ENCODE data around the gene PRPS1.
"Not testable (repeated sequence)": the region's sequence is repeated elsewhere in the genome, so short reads cannot be mapped to it uniquely, and the experiment has no call there.

The PRPS1 gene

GRCh38 chrX:107627838-107628661 is at the start of gene PRPS1:
PRPS1 (plus strand) TSS chrX:107628510; CDS start chrX:107628629, 119 bp downstream.
- H3K27ac ChIP-seq = peak within 1 kb of the TSS in 18 of 21 experiments; percentile 31 to 82 (median 72)
- peak within 1 kb of the TSS; percentile 43 to 73 (median 56) for H3K4me3 ChIP-seq

- Histone ChIP-seq H3K27ac (no peak overlapping the region), H3K4me3 (no peak overlapping the region)
Measured at GRCh38 chrX:107579956-107580355, 48.4 kb upstream of the PRPS1 start.

DNA sequence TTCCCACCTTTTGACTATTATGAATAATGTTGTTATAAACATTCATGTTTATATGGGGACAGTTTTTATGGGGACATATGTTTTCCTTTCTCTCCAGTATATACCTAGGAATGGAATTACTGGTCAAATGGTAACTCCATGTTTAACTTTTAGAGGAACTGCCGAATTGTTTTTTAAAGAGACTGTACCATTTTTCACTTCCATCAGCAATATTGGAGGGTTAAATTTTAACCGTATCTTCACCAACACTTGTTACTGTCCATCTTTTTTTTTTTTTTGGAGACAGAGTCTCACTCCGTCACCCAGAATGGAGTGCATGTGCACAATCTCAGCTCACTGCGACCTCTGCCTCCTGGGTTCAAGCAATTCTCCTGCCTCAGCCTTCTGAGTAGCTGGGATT is 46.4 kb upstream of the PRPS1 start:
- H3K27ac ChIP-seq = no peak overlapping the region
- no peak overlapping the region for H3K4me3 ChIP-seq

- no peak overlapping the region for H3K4me3 ChIP-seq
- no peak overlapping the region for H3K27ac ChIP-seq
Measured at GRCh38 chrX:107589243-107589642, 39.1 kb upstream of the PRPS1 start.

DNA sequence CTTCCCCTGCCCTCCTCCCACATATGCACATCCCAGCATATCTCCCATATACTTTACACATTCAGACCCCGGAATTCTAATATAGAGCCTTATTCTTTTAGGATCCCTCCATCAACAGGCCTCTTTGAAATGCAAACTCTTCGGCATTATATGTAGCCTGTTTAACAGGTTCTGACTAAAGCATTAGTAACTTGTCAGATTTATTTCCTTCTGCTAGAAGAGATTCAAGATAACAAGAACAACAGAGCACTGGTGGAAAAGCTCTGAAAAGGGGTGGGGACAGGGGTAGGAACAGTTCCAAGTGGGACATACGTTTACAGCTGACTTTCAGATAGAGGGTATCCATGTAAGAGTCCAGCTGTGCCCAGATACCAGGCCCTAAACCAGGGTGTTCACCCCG is 31.7 kb upstream of the PRPS1 start:
- no peak overlapping the region for H3K27ac ChIP-seq

GRCh38 chrX:107597264-107597663 is 31.0 kb upstream of the PRPS1 start:
- H3K27ac ChIP-seq = no peak overlapping the region
- no peak overlapping the region for H3K4me3 ChIP-seq

More for the DNA sequence above, 31.7 kb upstream of the PRPS1 start:
- H3K4me3 ChIP-seq = no peak overlapping the region

- H3K4me3 ChIP-seq = no peak overlapping the region
- no peak overlapping the region for H3K27ac ChIP-seq
Measured at GRCh38 chrX:107597791-107598190, 30.5 kb upstream of the PRPS1 start.

DNA sequence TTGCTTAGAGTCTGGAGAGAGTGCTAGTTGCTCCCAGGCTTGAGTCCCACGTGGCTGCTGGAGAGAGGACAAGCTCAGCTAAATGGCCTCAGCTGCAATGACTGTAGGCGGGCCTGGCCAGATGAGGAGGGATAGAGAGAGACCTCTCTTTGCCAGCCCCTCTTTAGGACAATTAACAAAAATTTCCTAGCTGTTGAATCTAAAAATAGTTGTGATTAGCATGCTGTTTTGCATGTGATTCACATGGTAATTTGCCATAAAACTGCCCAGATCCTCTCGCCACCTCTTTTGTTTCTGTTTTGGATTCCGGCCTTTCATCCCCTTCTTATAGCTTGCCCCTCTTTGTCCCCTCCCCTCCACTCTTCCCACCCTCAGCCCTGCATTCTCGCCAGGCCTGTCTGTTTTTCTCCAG is 28.9 kb upstream of the PRPS1 start:
- H3K27ac ChIP-seq = no peak overlapping the region
- H3K4me3 ChIP-seq = no peak overlapping the region

GRCh38 chrX:107600366-107600765 is 27.9 kb upstream of the PRPS1 start:
- Histone ChIP-seq H3K4me3 (no peak overlapping the region), H3K27ac (no peak overlapping the region)

- H3K4me3 ChIP-seq = no peak overlapping the region
- no peak overlapping the region for H3K27ac ChIP-seq
Measured at GRCh38 chrX:107601326-107601725, 27.0 kb upstream of the PRPS1 start.

DNA sequence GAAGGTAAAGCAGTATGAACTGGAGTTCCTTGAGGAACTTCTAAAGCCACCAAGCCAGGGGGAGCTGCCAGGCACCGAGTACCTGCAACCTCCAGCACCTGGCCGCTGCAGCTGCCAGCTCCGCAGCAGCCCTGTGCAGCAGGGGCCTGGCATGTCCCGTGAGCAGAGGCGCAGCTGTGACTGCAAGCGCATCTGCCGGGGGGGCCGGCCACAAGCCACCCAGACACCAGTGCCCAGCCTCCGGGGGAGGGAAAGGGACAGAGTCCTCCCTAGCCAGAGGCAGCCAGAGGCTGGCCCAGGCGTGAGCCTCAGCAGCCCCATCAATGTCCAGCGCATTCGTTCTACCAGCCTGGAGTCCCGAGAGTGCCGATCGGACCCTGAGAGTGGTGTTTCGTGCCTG is 26.6 kb upstream of the PRPS1 start:
- Histone ChIP-seq H3K27ac (no peak overlapping the region), H3K4me3 (no peak overlapping the region)

- H3K4me3 ChIP-seq = no peak overlapping the region
- no peak overlapping the region for H3K27ac ChIP-seq
Measured at GRCh38 chrX:107602694-107603239, 25.5 kb upstream of the PRPS1 start.

- Histone ChIP-seq H3K27ac (no peak overlapping the region), H3K4me3 (no peak overlapping the region)
Measured at GRCh38 chrX:107603429-107604159, 24.7 kb upstream of the PRPS1 start.

DNA sequence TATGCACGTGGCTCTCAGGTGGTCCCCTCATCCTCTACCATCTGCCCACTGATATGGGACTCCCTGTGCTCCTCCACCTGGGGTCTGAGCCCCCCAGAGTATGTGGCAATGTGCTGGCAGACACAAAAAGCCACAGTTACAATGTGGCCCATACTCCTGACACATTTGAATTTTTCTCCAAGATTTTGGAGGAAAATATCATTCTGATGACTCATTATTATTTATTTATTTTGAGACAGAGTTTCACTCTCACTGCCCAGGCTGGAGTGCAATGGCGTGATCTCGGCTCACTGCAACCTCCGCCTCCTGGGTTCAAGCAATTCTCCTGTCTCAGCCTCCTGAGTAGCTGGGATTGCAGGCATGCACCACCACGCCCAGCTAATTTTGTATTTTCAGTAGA is 19.2 kb upstream of the PRPS1 start:
- not testable (repeated sequence) for H3K4me3 ChIP-seq, H3K27ac ChIP-seq

- no peak overlapping the region for H3K27ac ChIP-seq
Measured at GRCh38 chrX:107610667-107611066, 17.6 kb upstream of the PRPS1 start.

GRCh38 chrX:107619885-107620322 is 8.4 kb upstream of the PRPS1 start:
- H3K4me3 ChIP-seq = no peak overlapping the region
- H3K27ac ChIP-seq = no peak overlapping the region

More at GRCh38 chrX:107610667-107611066, 17.6 kb upstream of the PRPS1 start:
- H3K4me3 ChIP-seq = no peak overlapping the region

DNA sequence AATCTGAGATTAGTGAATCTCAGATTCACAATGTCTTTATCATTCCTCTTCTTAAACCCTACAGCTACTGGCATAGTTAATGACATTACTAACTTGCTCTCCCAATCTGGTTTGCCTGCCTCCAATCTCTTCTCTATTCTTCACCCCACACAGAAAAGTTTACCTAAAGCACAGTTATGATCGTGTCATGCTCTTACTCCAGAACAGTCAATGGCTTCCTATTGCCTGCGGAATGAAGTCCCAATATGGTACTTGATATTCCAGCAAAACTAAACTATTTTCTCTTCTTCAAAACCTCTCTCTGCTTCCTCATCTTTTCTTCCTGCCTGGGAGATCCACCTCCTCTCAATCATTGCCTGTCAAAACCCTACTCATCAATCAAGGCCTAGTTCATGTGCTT is 3.4 kb upstream of the PRPS1 start:
- no peak overlapping the region for H3K4me3 ChIP-seq
- H3K27ac ChIP-seq = no peak overlapping the region

DNA sequence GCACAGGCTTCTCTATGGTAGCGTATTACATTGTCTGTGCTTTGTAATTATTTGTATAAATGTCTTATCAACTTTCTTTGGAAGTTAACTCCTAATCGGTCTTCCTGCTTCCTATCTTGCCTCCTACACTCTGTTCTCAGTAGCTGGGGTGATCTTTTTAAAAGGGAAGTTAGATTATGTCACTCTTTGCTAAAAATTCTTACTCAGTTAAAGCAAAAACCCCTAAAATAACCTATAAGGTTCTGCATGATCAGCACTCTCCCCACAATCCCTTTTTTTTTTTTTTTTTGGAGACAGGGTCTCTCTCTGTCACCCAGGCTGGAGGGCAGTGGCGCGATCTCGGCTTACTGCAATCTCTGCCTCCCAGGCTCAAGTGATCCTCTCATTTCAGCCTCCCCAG is 2.6 kb upstream of the PRPS1 start:
- Histone ChIP-seq H3K27ac (no peak overlapping the region), H3K4me3 (no peak overlapping the region)

GRCh38 chrX:107626481-107626880 is 1.8 kb upstream of the PRPS1 start:
- no peak overlapping the region for H3K27ac ChIP-seq
- no peak overlapping the region for H3K4me3 ChIP-seq

DNA sequence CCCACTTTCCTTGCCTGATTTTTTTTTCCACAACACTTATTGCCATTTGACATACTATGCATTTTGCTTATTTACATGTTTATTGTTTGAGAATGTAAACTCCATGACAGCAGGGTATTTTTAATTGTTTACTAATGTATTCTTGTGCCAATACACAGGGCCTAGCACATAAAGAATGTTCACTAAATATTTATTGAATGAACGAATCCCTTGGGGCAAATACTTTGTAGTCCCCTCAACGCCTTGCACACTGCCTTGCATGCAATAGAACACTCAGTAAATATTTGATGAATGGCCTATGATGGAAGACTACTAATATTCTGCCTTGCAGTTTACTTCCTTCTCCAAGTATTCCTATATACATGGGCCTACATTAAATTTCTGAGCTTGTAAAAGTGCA is 1.4 kb upstream of the PRPS1 start:
- H3K4me3 ChIP-seq = no peak overlapping the region

More for the DNA sequence above, 1.4 kb upstream of the PRPS1 start:
- H3K27ac ChIP-seq = no peak overlapping the region
